Measurements from ENCODE around the gene AHR.

AHR gene

GRCh38 chr7:17370901-17371585 lies 72.6 kb downstream of the AHR start:
- POLR2A ChIA-PET = no interaction called here
- Histone ChIP-seq H3K36me3 (ENCODE audit: control insufficient read depth in 4 of 4, insufficient read depth in 4 of 4, low read length in 3 of 4) (no peaks in the 10 kb centered on the region), H3K27ac (ENCODE audit: insufficient read depth in 1 of 2, low read depth in 1 of 2, low read length in 2 of 2, poor library complexity in 1 of 2, severe bottlenecking in 2 of 2) (no peak overlapping the region), H3K4me1 (ENCODE audit: control extremely low read depth in 1 of 4, control insufficient read depth in 4 of 4, insufficient read depth in 4 of 4, low read length in 3 of 4) (peaks cover 2 to 23% (median 13%) of the 10 kb centered on the region in 4 experiments), H3K4me3 (ENCODE audit: control insufficient read depth in 1 of 7, extremely low read depth in 1 of 7, insufficient read depth in 4 of 7, low read depth in 2 of 7, low read length in 6 of 7) (no peak overlapping the region), H3K27me3 (replicated peaks in 2 of 5; ENCODE audit: control insufficient read depth in 4 of 5, insufficient read depth in 5 of 5, low read length in 4 of 5) (no peaks in the 10 kb centered on the region), H3K9me3 (ENCODE audit: control extremely low read depth in 1 of 5, control insufficient read depth in 4 of 5, insufficient read depth in 2 of 5, low read depth in 1 of 5, low read length in 4 of 5) (no peaks in the 10 kb centered on the region)
- 100% methylated on average over 2 of the region's 4 CpGs for WGBS (ENCODE audit: insufficient coverage)
- no peak for DNase-seq
- CTCF ChIA-PET = interaction anchor here (1.3 kb wide), 1 partner anchor 10 kb away, joined by 3 read pairs; no protein-coding TSS in a partner anchor

GRCh38 chr7:17371671-17372524 lies 73.4 kb downstream of the AHR start:
- CTCF ChIA-PET = no interaction called here
- H3K4me3 ChIP-seq (ENCODE audit: control insufficient read depth in 1 of 7, extremely low read depth in 1 of 7, insufficient read depth in 4 of 7, low read depth in 2 of 7, low read length in 6 of 7) = no peak overlapping the region

DNA sequence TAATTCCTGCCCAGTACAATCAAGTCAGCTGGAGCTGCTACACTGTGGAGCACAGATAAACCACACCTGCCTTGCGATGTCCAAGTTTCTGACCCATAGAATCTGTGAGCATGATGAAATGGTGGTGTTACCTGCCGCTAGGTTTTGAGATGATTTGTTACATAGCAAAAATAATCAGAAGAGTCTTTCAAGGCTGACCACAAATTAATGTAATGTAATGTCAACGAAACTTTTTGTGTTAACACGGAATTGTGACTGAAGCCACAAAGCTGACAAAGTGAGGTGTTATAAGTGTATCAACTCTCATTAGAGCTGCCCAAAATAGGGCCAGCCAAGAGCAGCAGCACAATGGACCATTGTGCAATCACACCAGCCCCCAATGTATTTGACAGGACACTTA lies 75.7 kb downstream of the AHR start:
- no peaks in the 10 kb centered on the region for H3K27me3 ChIP-seq (replicated peaks in 2 of 5; ENCODE audit: control insufficient read depth in 4 of 5, insufficient read depth in 5 of 5, low read length in 4 of 5)
- no peak overlapping the region for H3K4me3 ChIP-seq (ENCODE audit: control insufficient read depth in 1 of 7, extremely low read depth in 1 of 7, insufficient read depth in 4 of 7, low read depth in 2 of 7, low read length in 6 of 7)
- H3K4me1 ChIP-seq (ENCODE audit: control extremely low read depth in 1 of 4, control insufficient read depth in 4 of 4, insufficient read depth in 4 of 4, low read length in 3 of 4) = peaks cover 2 to 18% (median 13%) of the 10 kb centered on the region in 4 experiments
- no peaks in the 10 kb centered on the region for H3K9me3 ChIP-seq (ENCODE audit: control extremely low read depth in 1 of 5, control insufficient read depth in 4 of 5, insufficient read depth in 2 of 5, low read depth in 1 of 5, low read length in 4 of 5)
- H3K27ac ChIP-seq (ENCODE audit: insufficient read depth in 1 of 2, low read depth in 1 of 2, low read length in 2 of 2, poor library complexity in 1 of 2, severe bottlenecking in 2 of 2) = no peak overlapping the region
- 100% methylated on average over 2 of the region's 4 CpGs for WGBS (ENCODE audit: insufficient coverage)
- ChIA-PET CTCF (no interaction called here), POLR2A (no interaction called here)
- no peak for DNase-seq
- H3K36me3 ChIP-seq (ENCODE audit: control insufficient read depth in 4 of 4, insufficient read depth in 4 of 4, low read length in 3 of 4) = no peaks in the 10 kb centered on the region

More at GRCh38 chr7:17371671-17372524, 73.4 kb downstream of the AHR start:
- WGBS (ENCODE audit: insufficient coverage) = 94% methylated on average over 2 of the region's 3 CpGs
- Histone ChIP-seq H3K27me3 (replicated peaks in 2 of 5; ENCODE audit: control insufficient read depth in 4 of 5, insufficient read depth in 5 of 5, low read length in 4 of 5) (no peaks in the 10 kb centered on the region), H3K4me1 (ENCODE audit: control extremely low read depth in 1 of 4, control insufficient read depth in 4 of 4, insufficient read depth in 4 of 4, low read length in 3 of 4) (peaks cover 2 to 23% (median 13%) of the 10 kb centered on the region in 4 experiments), H3K9me3 (ENCODE audit: control extremely low read depth in 1 of 5, control insufficient read depth in 4 of 5, insufficient read depth in 2 of 5, low read depth in 1 of 5, low read length in 4 of 5) (no peaks in the 10 kb centered on the region), H3K36me3 (ENCODE audit: control insufficient read depth in 4 of 4, insufficient read depth in 4 of 4, low read length in 3 of 4) (no peaks in the 10 kb centered on the region), H3K27ac (ENCODE audit: insufficient read depth in 1 of 2, low read depth in 1 of 2, low read length in 2 of 2, poor library complexity in 1 of 2, severe bottlenecking in 2 of 2) (no peak overlapping the region)
- POLR2A ChIA-PET = no interaction called here
- DNase-seq = peak in 1 of 3 donors; percentile 26

GRCh38 chr7:17374654-17375053 lies 76.2 kb downstream of the AHR start:
- DNase-seq = no peak
- Histone ChIP-seq H3K27me3 (replicated peaks in 2 of 5; ENCODE audit: control insufficient read depth in 4 of 5, insufficient read depth in 5 of 5, low read length in 4 of 5) (no peaks in the 10 kb centered on the region), H3K9me3 (ENCODE audit: control extremely low read depth in 1 of 5, control insufficient read depth in 4 of 5, insufficient read depth in 2 of 5, low read depth in 1 of 5, low read length in 4 of 5) (no peaks in the 10 kb centered on the region), H3K4me3 (ENCODE audit: control insufficient read depth in 1 of 7, extremely low read depth in 1 of 7, insufficient read depth in 4 of 7, low read depth in 2 of 7, low read length in 6 of 7) (no peak overlapping the region), H3K27ac (ENCODE audit: insufficient read depth in 1 of 2, low read depth in 1 of 2, low read length in 2 of 2, poor library complexity in 1 of 2, severe bottlenecking in 2 of 2) (no peak overlapping the region), H3K4me1 (ENCODE audit: control extremely low read depth in 1 of 4, control insufficient read depth in 4 of 4, insufficient read depth in 4 of 4, low read length in 3 of 4) (peaks cover 2 to 14% (median 10%) of the 10 kb centered on the region in 4 experiments), H3K36me3 (ENCODE audit: control insufficient read depth in 4 of 4, insufficient read depth in 4 of 4, low read length in 3 of 4) (no peaks in the 10 kb centered on the region)
- ChIA-PET POLR2A (no interaction called here), CTCF (no interaction called here)
- WGBS (ENCODE audit: insufficient coverage) = 100% methylated on average over 4 of the region's 5 CpGs

GRCh38 chr7:17376595-17376994 lies 78.1 kb downstream of the AHR start:
- no peaks in the 10 kb centered on the region for H3K27me3 ChIP-seq (replicated peaks in 2 of 5; ENCODE audit: control insufficient read depth in 4 of 5, insufficient read depth in 5 of 5, low read length in 4 of 5)
- POLR2A ChIA-PET = no interaction called here
- DNase-seq = no peak
- no peaks in the 10 kb centered on the region for H3K9me3 ChIP-seq (ENCODE audit: control extremely low read depth in 1 of 5, control insufficient read depth in 4 of 5, insufficient read depth in 2 of 5, low read depth in 1 of 5, low read length in 4 of 5)
- no peak overlapping the region for H3K27ac ChIP-seq (ENCODE audit: insufficient read depth in 1 of 2, low read depth in 1 of 2, low read length in 2 of 2, poor library complexity in 1 of 2, severe bottlenecking in 2 of 2)
- H3K4me3 ChIP-seq (ENCODE audit: control insufficient read depth in 1 of 7, extremely low read depth in 1 of 7, insufficient read depth in 4 of 7, low read depth in 2 of 7, low read length in 6 of 7) = no peak overlapping the region
- H3K4me1 ChIP-seq (ENCODE audit: control extremely low read depth in 1 of 4, control insufficient read depth in 4 of 4, insufficient read depth in 4 of 4, low read length in 3 of 4) = no peaks in the 10 kb centered on the region
- 80% methylated on average over 1 of the region's 1 CpG for WGBS (ENCODE audit: insufficient coverage)
- CTCF ChIA-PET = no interaction called here
- H3K36me3 ChIP-seq (ENCODE audit: control insufficient read depth in 4 of 4, insufficient read depth in 4 of 4, low read length in 3 of 4) = no peaks in the 10 kb centered on the region

DNA sequence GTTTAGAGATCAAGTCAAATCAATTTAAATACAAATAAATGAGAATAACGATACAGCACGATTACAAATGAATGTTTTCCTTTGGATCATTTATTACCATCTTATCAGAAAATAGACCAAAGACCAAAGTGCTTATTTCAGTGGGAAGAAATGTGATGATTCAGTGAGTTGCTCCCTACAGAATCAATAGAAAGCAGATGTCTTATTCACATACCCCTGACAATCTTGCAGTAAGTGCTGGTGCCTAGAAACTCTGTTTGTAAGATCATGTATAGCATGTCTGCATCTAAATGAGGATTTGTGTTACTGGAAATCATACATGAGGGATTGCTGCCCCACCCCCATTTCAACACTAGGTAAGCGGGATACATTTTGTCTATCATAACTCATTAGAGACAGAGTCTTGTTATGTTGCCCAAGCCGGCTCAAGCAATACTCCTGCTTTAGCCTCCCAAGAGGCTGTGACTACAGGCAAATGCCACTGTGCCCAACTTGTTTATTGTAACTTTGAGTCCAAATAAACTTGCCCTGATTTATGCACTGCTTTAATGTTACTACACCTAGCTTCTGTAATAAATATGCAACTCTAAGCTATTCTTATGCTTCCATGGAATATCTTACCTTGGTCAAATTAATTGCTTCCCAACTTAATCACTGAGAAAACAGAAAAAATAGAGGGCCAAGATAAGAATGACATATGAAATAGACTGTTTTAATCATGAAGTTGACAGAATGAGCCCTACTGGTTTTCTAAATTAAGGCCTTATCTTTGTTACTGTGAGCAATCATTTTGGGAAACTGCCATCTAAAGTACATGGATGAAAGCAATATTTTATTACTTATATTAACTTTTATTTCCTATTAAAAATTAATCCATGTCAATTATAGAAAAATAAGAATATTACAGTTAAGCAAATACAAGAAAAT lies 82.5 kb downstream of the AHR start:
- 97% methylated on average over 2 of the region's 4 CpGs for WGBS (ENCODE audit: insufficient coverage)

More for the DNA sequence above, 82.5 kb downstream of the AHR start:
- Histone ChIP-seq H3K27ac (ENCODE audit: insufficient read depth in 1 of 2, low read depth in 1 of 2, low read length in 2 of 2, poor library complexity in 1 of 2, severe bottlenecking in 2 of 2) (no peak overlapping the region), H3K27me3 (replicated peaks in 2 of 5; ENCODE audit: control insufficient read depth in 4 of 5, insufficient read depth in 5 of 5, low read length in 4 of 5) (no peaks in the 10 kb centered on the region), H3K4me3 (ENCODE audit: control insufficient read depth in 1 of 7, extremely low read depth in 1 of 7, insufficient read depth in 4 of 7, low read depth in 2 of 7, low read length in 6 of 7) (no peak overlapping the region), H3K36me3 (ENCODE audit: control insufficient read depth in 4 of 4, insufficient read depth in 4 of 4, low read length in 3 of 4) (no peaks in the 10 kb centered on the region), H3K4me1 (ENCODE audit: control extremely low read depth in 1 of 4, control insufficient read depth in 4 of 4, insufficient read depth in 4 of 4, low read length in 3 of 4) (no peaks in the 10 kb centered on the region), H3K9me3 (ENCODE audit: control extremely low read depth in 1 of 5, control insufficient read depth in 4 of 5, insufficient read depth in 2 of 5, low read depth in 1 of 5, low read length in 4 of 5) (no peaks in the 10 kb centered on the region)
- DNase-seq = no peak
- CTCF ChIA-PET = interaction anchor here (0.6 to 0.9 kb wide), 2 partner anchors 11 to 98 kb away, joined by 3 to 4 read pairs; no protein-coding TSS in a partner anchor
- POLR2A ChIA-PET = no interaction called here
